Measurements from ENCODE around the gene ZNF814.

ZNF814 gene

GRCh38 chr19:57802269-57802668, 86.6 kb downstream of the ZNF814 start:
- in situ Hi-C loops (cut with HindIII; ENCODE audit: low pct_ligation_motif_present, low pct_unique_long_range_greater_than_20kb, low sequenced_read_pairs), result no loop called here

GRCh38 chr19:57800696-57801095, 88.1 kb downstream of the ZNF814 start:
- in situ Hi-C loops (cut with HindIII; ENCODE audit: low pct_ligation_motif_present, low pct_unique_long_range_greater_than_20kb, low sequenced_read_pairs), result no loop called here
- DNase-seq, result no peak

More at GRCh38 chr19:57802269-57802668, 86.6 kb downstream of the ZNF814 start:
- no peak for DNase-seq

All from ACHN (cell line).